T-helper 1 cell (primary cell): ENCODE results near the gene MAP3K2.
A peak's percentile ranks its signal among the peaks of the same experiment; 100 is the strongest.

Source experiments
- DNase-seq, 5 donors: peaks; one replicate each; pipeline ENCODE4 v3.0.0-alpha.2; 2012 to 2020
- total RNA-seq, 4 donors: gene quantifications; one replicate each; lab custom pipeline; 2026; lab: John Stamatoyannopoulos, UW

The MAP3K2 gene, protein sequence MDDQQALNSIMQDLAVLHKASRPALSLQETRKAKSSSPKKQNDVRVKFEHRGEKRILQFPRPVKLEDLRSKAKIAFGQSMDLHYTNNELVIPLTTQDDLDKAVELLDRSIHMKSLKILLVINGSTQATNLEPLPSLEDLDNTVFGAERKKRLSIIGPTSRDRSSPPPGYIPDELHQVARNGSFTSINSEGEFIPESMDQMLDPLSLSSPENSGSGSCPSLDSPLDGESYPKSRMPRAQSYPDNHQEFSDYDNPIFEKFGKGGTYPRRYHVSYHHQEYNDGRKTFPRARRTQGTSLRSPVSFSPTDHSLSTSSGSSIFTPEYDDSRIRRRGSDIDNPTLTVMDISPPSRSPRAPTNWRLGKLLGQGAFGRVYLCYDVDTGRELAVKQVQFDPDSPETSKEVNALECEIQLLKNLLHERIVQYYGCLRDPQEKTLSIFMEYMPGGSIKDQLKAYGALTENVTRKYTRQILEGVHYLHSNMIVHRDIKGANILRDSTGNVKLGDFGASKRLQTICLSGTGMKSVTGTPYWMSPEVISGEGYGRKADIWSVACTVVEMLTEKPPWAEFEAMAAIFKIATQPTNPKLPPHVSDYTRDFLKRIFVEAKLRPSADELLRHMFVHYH
- total RNA-seq = 168 to 357 (median 177) reads per million in 4 donors

- DNase-seq = peak; percentile 91 to 99 (median 94)
Measured at GRCh38 chr2:127387655-127388422, at the start of gene MAP3K2. TSS of gene MAP3K2 (minus strand) at chr2:127387975. CDS start at chr2:127343129, 44,846 bp downstream.

DNA sequence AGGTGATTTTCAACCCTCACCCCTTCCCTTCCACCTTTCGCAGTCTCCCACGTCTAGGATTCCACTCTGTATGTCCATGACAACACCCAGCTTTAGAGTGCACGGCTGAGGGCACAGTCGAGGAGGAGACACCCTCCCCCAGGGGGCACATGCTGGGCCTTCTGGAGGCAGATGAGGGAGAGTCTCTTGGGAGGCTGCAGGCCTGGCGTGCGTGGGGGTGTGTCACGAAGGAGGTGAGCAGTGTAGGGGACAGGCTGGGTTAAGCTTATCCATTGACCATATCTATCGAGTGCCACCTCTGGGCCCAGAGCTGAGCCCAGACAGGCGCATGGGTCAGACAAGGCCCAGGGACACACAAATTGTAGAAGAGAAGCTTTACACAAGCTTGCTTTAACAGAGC lies 49.3 kb upstream of the MAP3K2 start:
- DNase-seq = no peak

GRCh38 chr2:127434515-127434914 lies 46.7 kb upstream of the MAP3K2 start:
- no peak for DNase-seq

- DNase-seq = no peak
Measured at GRCh38 chr2:127431408-127432023, 43.7 kb upstream of the MAP3K2 start.

DNA sequence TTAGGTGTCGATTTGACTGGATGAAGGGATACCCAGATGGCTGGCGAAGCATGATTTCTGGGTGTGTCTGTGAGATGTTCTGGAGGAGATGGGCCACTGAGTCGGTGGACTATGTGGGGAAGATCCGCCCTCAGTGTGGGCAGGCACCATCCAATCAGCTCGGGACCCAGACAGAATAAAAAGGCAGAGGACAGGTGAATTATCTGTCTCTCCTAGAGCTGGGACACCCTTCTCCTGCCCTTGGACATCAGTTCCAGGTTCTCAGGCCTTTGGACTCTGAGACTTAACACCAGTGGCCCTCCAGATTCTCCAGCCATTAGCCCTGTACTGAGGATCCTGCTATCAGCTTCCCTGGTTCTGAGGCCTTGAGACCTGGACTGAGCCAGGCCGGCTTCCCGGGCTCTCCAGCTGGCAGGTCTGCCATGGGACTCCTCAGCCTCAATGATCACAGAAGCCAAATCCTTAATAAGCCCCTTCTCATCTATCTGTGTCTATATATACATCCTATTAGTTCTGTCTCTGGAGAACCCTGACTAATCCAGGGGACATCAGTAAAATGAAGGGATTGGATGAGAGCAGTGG lies 42.2 kb upstream of the MAP3K2 start:
- no peak for DNase-seq

GRCh38 chr2:127429291-127429690 lies 41.5 kb upstream of the MAP3K2 start:
- no peak for DNase-seq

GRCh38 chr2:127428815-127429109 lies 41.0 kb upstream of the MAP3K2 start:
- DNase-seq = no peak

- DNase-seq = no peak
Measured at GRCh38 chr2:127428057-127428814, 40.5 kb upstream of the MAP3K2 start.

DNA sequence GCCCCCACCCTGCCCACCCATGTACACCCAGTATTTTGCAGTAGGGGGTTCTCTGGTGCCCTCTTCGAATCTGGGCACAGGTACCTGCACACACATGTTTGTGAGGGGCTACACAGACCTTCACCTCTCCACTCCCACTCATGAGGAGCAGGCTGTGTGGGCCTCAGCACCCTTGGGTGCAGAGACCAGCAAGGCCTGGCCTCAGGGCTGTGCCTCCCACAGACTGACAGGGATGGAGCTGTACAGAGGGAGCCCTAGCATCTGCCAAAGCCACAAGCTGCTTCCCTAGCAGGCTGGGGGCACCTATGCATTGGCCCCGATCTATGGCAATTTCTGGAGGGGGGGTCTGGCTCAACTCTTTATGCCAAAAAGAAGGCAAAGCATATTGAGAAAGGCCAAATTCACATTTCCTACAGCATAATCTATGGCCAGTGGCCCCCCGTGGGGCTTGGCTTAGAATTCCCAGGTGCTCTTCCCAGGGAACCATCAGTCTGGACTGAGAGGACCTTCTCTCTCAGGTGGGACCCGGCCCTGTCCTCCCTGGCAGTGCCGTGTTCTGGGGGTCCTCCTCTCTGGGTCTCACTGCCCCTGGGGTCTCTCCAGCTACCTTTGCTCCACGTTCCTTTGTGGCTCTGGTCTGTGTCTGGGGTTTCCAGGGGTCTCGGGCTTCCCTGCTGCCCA lies 39.7 kb upstream of the MAP3K2 start:
- no peak for DNase-seq

- no peak for DNase-seq
Measured at GRCh38 chr2:127426501-127427354, 39.0 kb upstream of the MAP3K2 start.

GRCh38 chr2:127425540-127426490 lies 38.0 kb upstream of the MAP3K2 start:
- DNase-seq = no peak

DNA sequence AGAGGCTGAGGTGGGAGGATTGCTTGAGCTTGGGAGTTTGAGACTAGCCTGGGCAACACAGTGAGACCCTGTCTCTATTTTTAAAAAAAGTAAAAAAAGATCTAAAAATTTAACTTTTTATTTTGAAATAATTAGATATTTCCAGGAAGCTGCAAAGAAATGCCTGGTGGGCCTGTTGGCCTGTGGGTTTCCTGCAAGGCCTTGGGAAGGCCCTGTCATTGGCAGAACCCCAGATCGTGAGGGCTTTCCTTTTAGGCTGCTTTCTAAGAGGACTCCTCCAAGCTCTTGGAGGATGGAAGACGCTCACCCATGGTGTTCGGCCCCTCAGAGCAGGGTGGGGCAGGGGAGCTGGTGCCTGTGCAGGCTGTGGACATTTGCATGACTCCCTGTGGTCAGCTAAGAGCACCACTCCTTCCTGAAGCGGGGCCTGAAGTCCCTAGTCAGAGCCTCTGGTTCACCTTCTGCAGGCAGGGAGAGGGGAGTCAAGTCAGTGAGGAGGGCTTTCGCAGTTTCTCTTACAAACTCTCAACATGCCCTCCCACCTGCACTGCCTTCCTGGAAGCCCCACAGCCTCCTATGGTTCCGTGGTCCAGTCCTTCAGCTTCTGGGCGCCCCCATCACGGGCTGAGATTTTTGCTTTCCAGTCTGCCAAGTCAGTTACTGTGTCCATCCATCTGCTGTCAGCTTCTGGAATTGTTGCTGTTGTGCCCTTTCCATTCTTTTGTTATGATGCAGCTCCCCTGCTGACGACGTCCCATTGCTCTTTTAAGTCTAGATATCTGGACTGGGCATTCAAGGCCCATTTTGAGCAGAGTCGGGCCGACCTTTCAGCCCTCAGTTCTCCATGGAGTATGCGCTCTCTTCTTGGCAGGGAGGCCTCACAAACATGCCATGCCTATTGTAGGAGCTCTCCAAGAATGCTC lies 37.1 kb upstream of the MAP3K2 start:
- no peak for DNase-seq

GRCh38 chr2:127423880-127424279 lies 36.1 kb upstream of the MAP3K2 start:
- no peak for DNase-seq

- DNase-seq = no peak
Measured at GRCh38 chr2:127423478-127423843, 35.7 kb upstream of the MAP3K2 start.

DNA sequence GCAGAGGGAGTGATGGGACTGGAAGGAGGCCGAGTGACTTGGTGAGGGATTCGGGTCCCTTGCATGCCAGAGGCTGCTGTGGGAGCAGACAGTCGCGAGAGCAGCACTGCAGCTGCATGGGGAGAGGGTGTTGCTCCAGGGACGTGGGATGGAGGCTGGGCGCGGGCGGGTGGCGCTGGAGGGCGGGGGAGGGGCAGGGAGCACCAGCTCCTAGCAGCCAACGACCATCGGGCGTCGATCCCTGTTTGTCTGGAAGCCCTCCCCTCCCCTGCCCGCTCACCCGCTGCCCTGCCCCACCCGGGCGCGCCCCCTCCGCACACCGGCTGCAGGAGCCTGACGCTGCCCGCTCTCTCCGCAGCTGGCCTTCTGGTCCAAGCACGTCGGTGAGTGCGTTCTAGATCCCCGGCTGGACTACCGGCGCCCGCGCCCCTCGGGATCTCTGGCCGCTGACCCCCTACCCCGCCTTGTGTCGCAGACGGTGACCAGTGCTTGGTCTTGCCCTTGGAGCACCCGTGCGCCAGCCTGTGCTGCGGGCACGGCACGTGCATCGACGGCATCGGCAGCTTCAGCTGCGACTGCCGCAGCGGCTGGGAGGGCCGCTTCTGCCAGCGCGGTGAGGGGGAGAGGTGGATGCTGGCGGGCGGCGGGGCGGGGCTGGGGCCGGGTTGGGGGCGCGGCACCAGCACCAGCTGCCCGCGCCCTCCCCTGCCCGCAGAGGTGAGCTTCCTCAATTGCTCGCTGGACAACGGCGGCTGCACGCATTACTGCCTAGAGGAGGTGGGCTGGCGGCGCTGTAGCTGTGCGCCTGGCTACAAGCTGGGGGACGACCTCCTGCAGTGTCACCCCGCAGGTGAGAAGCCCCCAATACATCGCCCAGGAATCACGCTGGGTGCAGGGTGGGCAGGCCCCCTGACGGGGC lies 35.0 kb upstream of the MAP3K2 start:
- DNase-seq = peak in 1 of 5 donors; percentile 12

DNA sequence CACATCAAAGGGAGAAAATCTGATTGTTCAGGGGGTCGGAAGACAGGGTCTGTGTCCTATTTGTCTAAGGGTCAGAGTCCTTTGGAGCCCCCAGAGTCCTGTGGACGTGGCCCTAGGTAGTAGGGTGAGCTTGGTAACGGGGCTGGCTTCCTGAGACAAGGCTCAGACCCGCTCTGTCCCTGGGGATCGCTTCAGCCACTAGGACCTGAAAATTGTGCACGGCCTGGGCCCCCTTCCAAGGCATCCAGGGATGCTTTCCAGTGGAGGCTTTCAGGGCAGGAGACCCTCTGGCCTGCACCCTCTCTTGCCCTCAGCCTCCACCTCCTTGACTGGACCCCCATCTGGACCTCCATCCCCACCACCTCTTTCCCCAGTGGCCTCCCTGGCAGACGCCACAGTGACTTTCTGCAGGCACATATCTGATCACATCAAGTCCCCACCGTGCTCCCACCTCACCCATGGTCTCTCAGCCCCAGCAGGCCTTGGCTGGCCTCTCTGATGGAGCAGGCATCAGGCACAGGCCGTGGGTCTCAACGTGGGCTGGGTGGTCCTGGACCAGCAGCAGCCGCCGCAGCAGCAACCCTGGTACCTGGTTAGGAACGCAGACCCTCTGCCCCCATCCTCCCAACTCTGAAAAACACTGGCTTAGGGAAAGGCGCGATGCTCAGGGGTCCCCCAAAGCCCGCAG lies 34.2 kb upstream of the MAP3K2 start:
- no peak for DNase-seq
